Mucosa of rectum (tissue), 2 donors: ENCODE results near the gene SCAF4.

ENCODE experiments used
- H3K27ac ChIP-seq, 2 donors: one replicate each; pipeline ENCODE4 v1.7.0; 2013; ENCODE audit warnings: inconsistent platforms in 2 of 2, low read depth in 2 of 2, low read length in 2 of 2
- H3K27me3 ChIP-seq, 2 donors: one replicate each; pipeline ENCODE4 v1.7.0; 2013; ENCODE audit warnings: low read length in 2 of 2; ENCODE audit not compliant: control insufficient read depth in 2 of 2, insufficient read depth in 2 of 2
- H3K36me3 ChIP-seq, 2 donors: one replicate each; pipeline ENCODE4 v1.7.0; 2013; ENCODE audit warnings: low read length in 2 of 2; ENCODE audit not compliant: control insufficient read depth in 2 of 2, insufficient read depth in 2 of 2
- H3K4me1 ChIP-seq, 2 donors: one replicate each; pipeline ENCODE4 v1.7.0; 2013; ENCODE audit warnings: low read length in 2 of 2, mild to moderate bottlenecking in 1 of 2; ENCODE audit not compliant: control insufficient read depth in 2 of 2, insufficient read depth in 2 of 2
- H3K4me3 ChIP-seq, 2 donors: one replicate each; pipeline ENCODE4 v1.7.0; 2013; ENCODE audit warnings: low read length in 2 of 2
- H3K9ac ChIP-seq, 2 donors: one replicate each; pipeline ENCODE4 v1.7.0; 2013; ENCODE audit warnings: low read length in 2 of 2, low read depth in 1 of 2, mild to moderate bottlenecking in 1 of 2
- H3K9me3 ChIP-seq, 2 donors: one replicate each; pipeline ENCODE4 v1.7.0; 2013; ENCODE audit warnings: low read length in 2 of 2; ENCODE audit not compliant: control insufficient read depth in 2 of 2
- donor health status: healthy.
- donor health status: Normal muscosa, but diverticular disease.

The SCAF4 gene

DNA sequence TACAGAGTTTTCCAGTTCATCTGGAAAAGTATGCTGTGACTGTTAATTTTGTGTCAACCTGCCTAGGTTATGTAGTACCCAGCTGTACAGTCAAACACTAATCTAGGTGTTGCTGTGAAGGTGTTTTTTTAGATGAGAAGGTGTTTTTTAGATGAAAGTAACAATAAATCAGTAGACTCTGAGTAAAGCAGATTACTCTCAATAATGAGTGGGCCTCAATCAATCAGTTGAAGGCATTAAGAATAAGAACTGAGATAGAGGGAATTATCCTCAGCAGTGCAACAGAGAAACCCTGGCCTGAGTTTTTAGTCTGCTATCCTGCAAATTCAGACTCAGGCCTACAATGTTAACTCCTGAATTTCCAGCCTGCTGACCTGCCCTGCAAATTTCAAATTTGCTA, 33.5 kb downstream of the SCAF4 start:
- Histone ChIP-seq H3K4me3 (no peak overlapping the region), H3K36me3 (peaks cover 48 to 64% of the 10 kb centered on the region in 2 donors), H3K27ac (no peak overlapping the region), H3K9ac (no peak overlapping the region), H3K9me3 (no peaks in the 10 kb centered on the region), H3K4me1 (no peaks in the 10 kb centered on the region), H3K27me3 (no peaks in the 10 kb centered on the region)

DNA sequence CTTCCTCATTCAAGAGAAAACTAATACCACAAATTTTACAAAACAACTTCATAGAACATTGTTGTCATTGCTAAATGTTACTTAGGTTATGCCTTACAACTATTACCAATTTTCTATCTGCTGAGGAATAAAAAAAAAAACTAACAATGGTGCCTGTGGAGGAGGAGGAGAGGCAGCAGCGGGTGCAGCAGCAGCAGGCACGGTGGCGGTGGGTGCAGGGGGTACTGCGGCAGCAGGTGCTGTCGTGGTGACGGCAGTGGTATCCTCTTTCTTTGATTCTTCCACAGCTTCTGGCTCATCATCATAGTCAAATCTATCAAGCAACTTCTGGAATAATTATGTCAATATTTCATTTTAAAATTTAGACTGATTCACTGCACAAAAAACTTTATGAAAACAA, 35.5 kb downstream of the SCAF4 start:
- H3K27me3 ChIP-seq, result no peaks in the 10 kb centered on the region
- no peaks in the 10 kb centered on the region for H3K9me3 ChIP-seq
- no peak overlapping the region for H3K9ac ChIP-seq
- no peak overlapping the region for H3K4me3 ChIP-seq
- no peaks in the 10 kb centered on the region for H3K4me1 ChIP-seq
- no peak overlapping the region for H3K27ac ChIP-seq
- peaks cover 60 to 72% of the 10 kb centered on the region in 2 donors for H3K36me3 ChIP-seq

DNA sequence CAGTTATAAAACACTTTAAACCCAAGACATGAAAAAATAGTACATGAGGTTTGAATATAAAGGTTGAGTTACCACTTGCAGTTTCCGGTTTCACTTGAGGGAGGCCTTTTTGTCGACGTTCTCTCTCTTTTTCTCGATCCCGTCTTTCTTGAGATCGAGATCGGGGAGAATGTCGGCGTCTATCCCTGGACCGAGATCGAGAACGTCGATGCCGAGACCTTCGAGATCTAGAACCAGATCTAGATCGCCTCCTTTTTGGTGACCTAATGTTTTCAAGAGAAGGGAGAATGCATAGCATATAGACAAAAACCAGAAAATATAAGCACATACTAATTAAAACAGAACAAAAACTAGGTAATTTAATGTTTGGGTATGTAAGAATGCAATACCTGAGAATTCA, 38.7 kb downstream of the SCAF4 start:
- peaks cover 67 to 69% of the 10 kb centered on the region in 2 donors for H3K36me3 ChIP-seq

DNA sequence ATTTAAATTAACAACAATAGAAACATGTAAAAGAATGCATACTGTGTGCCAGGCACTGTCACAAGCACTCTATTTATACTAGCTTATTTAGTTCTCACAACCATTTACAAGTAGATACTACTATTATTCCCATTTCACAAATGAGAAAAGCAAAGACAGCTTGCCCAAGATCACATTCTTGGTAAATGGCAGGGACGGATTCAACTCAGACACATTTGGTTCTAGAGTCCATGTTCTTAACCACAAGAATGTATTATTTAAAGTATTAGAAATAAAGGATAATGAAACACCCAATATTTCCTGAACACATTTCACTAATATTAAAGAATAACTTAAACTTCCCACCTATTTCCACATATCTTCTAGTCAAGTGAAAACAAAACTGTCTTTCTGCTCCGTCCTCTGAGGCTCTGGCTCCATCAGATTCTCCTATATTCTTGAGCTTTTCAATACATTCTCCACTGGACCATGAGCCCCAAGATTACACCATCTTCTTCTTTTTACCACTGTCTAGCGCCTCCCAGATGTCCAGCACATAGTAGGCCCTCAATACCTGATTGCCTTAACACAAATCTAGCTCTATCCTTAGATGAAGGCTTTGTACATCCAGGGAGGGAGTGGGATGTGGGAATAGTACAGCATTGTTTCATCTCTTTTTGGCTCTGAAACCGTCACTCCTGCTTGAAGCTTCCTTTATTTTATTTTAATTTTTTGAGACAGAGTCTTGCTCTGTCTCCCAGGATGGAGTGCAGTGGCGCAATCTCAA, 43.1 kb downstream of the SCAF4 start:
- Histone ChIP-seq H3K9ac (no peak overlapping the region), H3K27me3 (no peaks in the 10 kb centered on the region), H3K36me3 (peaks cover 67 to 82% of the 10 kb centered on the region in 2 donors), H3K9me3 (no peaks in the 10 kb centered on the region), H3K27ac (no peak overlapping the region), H3K4me1 (peaks cover 0 to 5% of the 10 kb centered on the region in 2 donors), H3K4me3 (no peak overlapping the region)

More for the DNA sequence above, 38.7 kb downstream of the SCAF4 start:
- Histone ChIP-seq H3K27ac (no peak overlapping the region), H3K4me3 (no peak overlapping the region), H3K9me3 (no peaks in the 10 kb centered on the region), H3K27me3 (no peaks in the 10 kb centered on the region), H3K4me1 (no peaks in the 10 kb centered on the region), H3K9ac (no peak overlapping the region)

DNA sequence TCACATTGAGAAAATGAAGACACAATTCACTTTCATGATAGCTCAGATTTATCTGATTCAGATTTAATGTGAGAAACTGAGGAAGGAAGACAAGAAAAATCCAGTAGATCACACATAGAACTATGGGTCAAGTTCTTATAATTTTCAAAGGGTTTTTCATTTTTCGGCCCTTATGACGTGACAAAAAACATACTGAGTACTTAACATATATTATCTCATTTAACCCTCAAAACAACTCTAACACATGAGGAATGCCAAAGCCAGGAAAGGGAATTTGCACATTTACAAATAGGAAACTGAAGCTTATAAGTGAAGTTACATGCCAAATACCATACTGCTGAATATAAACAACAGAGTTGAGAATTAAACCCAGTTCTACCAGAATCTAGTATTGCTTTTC, 44.8 kb downstream of the SCAF4 start:
- H3K9me3 ChIP-seq, result no peaks in the 10 kb centered on the region
- no peak overlapping the region for H3K27ac ChIP-seq
- no peak overlapping the region for H3K4me3 ChIP-seq
- peaks cover 67 to 81% of the 10 kb centered on the region in 2 donors for H3K36me3 ChIP-seq
- no peak overlapping the region for H3K9ac ChIP-seq
- peaks cover 0 to 5% of the 10 kb centered on the region in 2 donors for H3K4me1 ChIP-seq
- no peaks in the 10 kb centered on the region for H3K27me3 ChIP-seq

DNA sequence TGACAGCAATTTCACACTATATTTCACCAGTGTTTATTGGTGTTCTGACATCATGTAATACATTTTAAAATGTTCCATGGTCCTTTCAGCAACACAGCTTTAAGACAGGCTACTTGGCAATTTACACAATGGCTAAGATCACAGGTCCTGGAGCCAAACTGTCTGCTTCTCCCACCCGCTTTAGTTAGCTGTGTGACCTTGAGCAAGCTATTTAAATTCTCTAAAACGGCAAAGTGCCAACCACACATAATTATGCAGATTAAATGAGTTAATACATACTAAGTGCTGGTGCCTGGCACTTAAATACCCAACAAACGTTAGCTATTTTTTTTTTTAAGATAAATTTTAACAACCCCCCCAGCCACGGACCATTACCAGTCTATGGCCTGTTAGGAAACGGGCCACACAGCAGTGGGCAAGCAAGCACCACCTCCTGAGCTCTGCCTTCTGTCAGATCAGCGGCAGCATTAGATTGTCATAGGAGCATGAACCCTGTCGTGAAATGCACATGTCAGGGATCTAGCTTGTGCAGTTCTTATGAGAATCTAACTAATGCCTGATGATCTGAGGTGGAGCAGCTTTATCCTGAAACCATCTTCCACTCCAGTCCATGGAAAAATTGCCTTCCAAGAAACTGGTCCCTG, 45.5 kb downstream of the SCAF4 start:
- Histone ChIP-seq H3K9ac (no peak overlapping the region), H3K27ac (peak overlapping the region in 1 of 2 donors; percentile 26), H3K9me3 (no peaks in the 10 kb centered on the region), H3K4me3 (no peak overlapping the region), H3K4me1 (peaks cover 0 to 5% of the 10 kb centered on the region in 2 donors), H3K27me3 (no peaks in the 10 kb centered on the region), H3K36me3 (peaks cover 61 to 80% of the 10 kb centered on the region in 2 donors)

DNA sequence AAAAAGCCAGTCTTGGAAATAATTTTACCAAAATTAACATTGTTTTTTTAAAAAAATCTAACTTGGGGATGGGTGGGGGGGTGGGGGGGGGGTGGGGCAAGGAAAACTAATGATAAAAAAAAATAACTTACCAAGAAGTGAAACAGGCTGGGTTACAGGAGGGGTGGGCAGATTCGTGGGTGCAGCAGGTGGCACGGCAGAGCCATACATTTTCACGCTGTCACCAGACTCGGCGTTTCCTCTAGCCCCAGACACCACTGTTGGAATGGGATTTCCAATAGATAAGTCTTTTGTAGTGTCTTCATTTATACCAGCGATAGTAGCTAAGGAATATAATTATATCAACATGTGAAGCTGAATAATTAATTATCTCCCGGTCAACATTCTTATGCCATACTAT, 47.0 kb downstream of the SCAF4 start:
- Histone ChIP-seq H3K4me3 (no peak overlapping the region), H3K27me3 (no peaks in the 10 kb centered on the region), H3K4me1 (peaks cover 0 to 5% of the 10 kb centered on the region in 2 donors), H3K36me3 (peaks cover 51 to 72% of the 10 kb centered on the region in 2 donors), H3K27ac (no peak overlapping the region), H3K9ac (no peak overlapping the region), H3K9me3 (no peaks in the 10 kb centered on the region)

DNA sequence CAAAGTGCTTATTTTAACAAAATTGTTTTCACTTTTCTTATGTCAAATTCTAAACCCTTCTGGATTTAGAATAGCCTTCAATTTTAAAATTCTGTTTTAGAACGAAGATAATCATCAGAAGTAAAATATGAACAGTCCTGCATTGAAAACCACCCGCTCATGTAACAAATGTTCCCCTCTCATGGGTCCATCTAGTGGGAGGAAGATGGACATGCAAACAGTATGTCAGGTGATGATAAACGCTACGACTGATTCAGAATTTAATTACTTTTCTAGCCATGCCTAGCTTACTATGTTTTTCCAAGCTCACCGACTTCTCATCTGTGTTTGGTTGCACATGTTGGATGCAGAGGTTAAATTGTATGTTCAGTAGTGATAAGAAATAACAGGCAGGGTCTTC, 48.9 kb downstream of the SCAF4 start:
- H3K4me3 ChIP-seq, result no peak overlapping the region
- H3K27me3 ChIP-seq, result no peaks in the 10 kb centered on the region
- H3K4me1 ChIP-seq, result peaks cover 0 to 5% of the 10 kb centered on the region in 2 donors

DNA sequence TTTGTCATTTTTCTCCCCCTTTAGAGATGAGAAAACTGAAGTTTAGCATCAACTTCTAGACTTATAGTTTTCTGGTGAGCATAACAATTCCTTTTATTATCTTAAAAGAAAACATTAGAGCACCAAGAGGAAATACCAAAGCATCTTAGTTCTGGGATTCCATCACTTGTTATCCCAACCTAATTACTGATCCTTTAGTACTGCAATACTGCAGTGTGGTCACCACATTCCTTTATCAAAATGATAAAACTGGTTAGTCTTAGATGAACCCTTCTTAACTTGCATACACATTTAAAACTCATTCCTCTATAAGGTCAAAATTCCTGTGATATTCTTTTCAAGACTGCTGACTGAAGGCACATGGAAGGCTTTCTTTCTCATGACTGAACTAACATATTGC, 49.3 kb downstream of the SCAF4 start:
- Histone ChIP-seq H3K4me1 (peaks cover 0 to 5% of the 10 kb centered on the region in 2 donors), H3K9ac (no peak overlapping the region), H3K27me3 (no peaks in the 10 kb centered on the region), H3K4me3 (no peak overlapping the region), H3K36me3 (peaks cover 50 to 56% of the 10 kb centered on the region in 2 donors), H3K9me3 (no peaks in the 10 kb centered on the region), H3K27ac (no peak overlapping the region)

More for the DNA sequence above, 48.9 kb downstream of the SCAF4 start:
- H3K27ac ChIP-seq, result no peak overlapping the region
- H3K36me3 ChIP-seq, result peaks cover 52 to 59% of the 10 kb centered on the region in 2 donors
- no peaks in the 10 kb centered on the region for H3K9me3 ChIP-seq
- no peak overlapping the region for H3K9ac ChIP-seq

DNA sequence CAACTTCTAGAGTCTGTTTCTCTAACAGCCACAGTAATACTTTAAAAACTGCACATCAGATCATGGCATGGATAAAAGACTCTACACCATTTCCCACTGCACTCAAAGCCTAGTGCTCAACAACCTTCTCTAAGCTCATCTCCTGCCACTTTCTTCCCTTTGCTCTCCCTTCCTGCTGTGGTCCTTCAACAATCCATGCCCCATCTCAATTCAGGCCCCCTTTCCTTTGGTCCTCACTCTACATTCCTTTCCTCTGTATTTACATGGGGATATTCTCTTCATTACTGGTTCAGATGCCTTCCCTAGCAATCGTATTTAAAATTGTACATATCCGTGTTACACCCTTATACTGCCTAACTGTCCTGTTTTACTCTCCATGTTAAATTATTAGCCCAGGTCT, 53.4 kb downstream of the SCAF4 start:
- Histone ChIP-seq H3K4me3 (no peak overlapping the region), H3K9me3 (no peaks in the 10 kb centered on the region), H3K4me1 (no peaks in the 10 kb centered on the region), H3K27ac (no peak overlapping the region), H3K27me3 (no peaks in the 10 kb centered on the region), H3K36me3 (peaks cover 20 to 23% of the 10 kb centered on the region in 2 donors), H3K9ac (no peak overlapping the region)
